Measurements from ENCODE around the gene HOXC12. TPM values are rescaled to one million over a fixed set of nuclear protein-coding genes. Genes with fewer than 3 reads are reported as not detected.
A peak's percentile ranks its signal among the peaks of the same experiment; 100 is the strongest.

Gene HOXC12
- total and polyA plus RNA-seq, 2 experiments from 2014 or later: not detected

DNA sequence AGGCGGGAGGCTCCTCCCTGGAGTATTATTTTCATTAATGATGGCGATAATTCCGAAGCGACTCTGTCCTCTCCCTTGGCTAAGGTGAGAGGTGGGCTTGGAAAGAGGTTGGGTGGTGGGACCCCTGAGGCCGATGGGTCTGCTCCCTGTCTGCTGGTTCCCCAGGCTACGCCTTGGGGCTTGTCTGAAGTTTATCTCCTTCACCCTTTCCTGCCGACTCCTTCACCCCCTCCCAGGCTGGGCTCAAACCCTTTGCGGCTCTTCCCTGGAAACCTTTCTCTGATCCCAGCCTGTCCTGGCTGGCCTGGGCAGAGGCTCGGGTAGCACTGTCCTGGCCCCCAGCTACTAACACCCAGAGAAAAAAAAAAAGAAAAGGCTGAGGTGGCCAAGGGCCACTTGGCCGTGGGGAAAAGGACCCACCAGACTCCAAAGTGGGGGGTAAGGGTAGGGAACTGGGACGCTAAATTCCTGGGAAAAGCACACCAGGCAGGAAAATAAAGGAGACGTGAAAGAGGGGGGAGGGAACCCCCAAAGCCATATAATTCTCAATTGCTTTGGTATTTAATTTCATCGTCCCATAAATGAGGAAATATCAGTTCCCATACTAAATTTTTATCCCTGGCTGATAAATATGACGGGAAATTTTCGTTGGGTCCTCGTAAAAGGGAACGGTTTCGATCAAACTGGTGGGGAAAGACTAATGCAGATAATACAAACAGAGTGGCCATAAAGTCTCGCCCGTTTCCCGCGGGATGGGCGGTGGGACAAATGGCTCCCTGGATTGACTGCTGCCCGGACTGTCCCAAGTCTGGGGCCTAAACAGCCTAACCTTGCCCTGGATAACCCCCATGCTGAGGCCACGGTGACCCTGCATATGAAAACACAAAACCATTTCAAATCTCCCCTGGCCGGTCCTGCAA, 28.2 kb downstream of the HOXC12 start:
- no peaks in the 10 kb centered on the region for H3K4me1 ChIP-seq (ENCODE audit: low read depth)
- H3K27ac ChIP-seq: no peak overlapping the region
- TF ChIP-seq, protein P1, sequence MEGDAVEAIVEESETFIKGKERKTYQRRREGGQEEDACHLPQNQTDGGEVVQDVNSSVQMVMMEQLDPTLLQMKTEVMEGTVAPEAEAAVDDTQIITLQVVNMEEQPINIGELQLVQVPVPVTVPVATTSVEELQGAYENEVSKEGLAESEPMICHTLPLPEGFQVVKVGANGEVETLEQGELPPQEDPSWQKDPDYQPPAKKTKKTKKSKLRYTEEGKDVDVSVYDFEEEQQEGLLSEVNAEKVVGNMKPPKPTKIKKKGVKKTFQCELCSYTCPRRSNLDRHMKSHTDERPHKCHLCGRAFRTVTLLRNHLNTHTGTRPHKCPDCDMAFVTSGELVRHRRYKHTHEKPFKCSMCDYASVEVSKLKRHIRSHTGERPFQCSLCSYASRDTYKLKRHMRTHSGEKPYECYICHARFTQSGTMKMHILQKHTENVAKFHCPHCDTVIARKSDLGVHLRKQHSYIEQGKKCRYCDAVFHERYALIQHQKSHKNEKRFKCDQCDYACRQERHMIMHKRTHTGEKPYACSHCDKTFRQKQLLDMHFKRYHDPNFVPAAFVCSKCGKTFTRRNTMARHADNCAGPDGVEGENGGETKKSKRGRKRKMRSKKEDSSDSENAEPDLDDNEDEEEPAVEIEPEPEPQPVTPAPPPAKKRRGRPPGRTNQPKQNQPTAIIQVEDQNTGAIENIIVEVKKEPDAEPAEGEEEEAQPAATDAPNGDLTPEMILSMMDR (IDR thresholded peaks at IDR 0.05; ENCODE audit: low read depth, low read length): no peak
- no peaks in the 10 kb centered on the region for H3K9me3 ChIP-seq (ENCODE audit: low read depth)
- H3K27me3 ChIP-seq: peaks cover 100% of the 10 kb centered on the region
- DNase-seq (ENCODE audit: low read depth in 1 of 2, low spot score in 1 of 2): no peak
- H3K36me3 ChIP-seq: no peaks in the 10 kb centered on the region
- no peak overlapping the region for H3K4me3 ChIP-seq

DNA sequence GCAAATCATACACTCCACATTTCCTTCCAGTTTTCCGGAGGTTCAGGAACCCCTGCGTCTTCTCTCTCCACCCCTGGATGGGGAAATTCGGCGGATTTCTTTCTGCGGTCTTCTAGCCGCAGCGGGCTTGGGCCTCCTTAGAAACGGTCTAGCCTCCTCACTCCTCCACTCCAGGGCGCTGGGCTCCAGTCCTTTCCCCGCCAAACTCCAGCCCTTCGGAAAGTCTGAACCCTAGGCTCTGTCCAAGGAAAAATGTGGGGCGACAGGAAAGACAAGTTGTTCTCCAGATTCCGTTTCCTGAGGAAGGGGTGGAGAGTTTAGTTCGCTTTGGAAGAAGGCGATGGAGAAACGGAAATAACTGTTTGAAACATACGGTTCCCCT, 28.9 kb downstream of the HOXC12 start:
- Histone ChIP-seq H3K36me3 (no peaks in the 10 kb centered on the region), H3K27me3 (peaks cover 100% of the 10 kb centered on the region), H3K4me1 (ENCODE audit: low read depth) (no peaks in the 10 kb centered on the region), H3K27ac (no peak overlapping the region), H3K4me3 (no peak overlapping the region), H3K9me3 (ENCODE audit: low read depth) (no peaks in the 10 kb centered on the region)
- no peak for DNase-seq (ENCODE audit: low read depth in 1 of 2, low spot score in 1 of 2)
- TF ChIP-seq, protein P1 (IDR thresholded peaks at IDR 0.05; ENCODE audit: low read depth, low read length): no peak

DNA sequence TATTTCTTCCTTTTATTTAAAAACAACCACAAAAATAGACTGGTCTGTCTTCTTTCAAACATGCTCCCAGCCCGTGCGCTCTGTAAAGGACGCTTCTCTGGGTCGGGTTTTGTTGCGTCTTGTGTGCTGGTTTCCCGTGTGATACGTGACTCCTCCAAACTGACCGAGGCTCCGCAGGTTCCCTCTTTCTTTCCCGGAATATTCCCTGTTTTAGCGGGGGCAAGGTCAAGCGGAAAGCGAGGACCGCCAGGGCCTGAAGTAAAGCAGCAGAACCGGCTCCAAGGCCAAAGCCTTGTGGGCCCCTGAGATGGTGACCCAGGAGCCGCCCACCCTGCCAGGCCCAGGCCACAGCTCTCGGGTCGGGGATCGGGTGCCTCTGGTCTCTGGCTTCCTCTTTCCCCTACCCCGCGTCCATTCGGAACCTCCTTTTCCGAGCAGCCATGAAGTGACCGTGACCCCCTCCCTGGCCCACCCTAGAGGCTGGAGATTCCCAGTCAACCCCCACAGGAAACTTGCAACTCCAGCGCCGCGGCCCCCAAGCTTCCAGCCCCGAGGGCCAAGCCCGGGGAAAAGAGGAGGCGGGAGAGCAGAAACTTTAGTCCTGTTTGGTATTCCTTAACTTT, 29.4 kb downstream of the HOXC12 start:
- H3K9me3 ChIP-seq (ENCODE audit: low read depth): no peaks in the 10 kb centered on the region
- peaks cover 100% of the 10 kb centered on the region for H3K27me3 ChIP-seq
- TF ChIP-seq, protein P1 (IDR thresholded peaks at IDR 0.05; ENCODE audit: low read depth, low read length): no peak
- DNase-seq (ENCODE audit: low read depth in 1 of 2, low spot score in 1 of 2): no peak
- H3K4me1 ChIP-seq (ENCODE audit: low read depth): no peaks in the 10 kb centered on the region
- H3K27ac ChIP-seq: no peak overlapping the region
- no peaks in the 10 kb centered on the region for H3K36me3 ChIP-seq
- no peak overlapping the region for H3K4me3 ChIP-seq

DNA sequence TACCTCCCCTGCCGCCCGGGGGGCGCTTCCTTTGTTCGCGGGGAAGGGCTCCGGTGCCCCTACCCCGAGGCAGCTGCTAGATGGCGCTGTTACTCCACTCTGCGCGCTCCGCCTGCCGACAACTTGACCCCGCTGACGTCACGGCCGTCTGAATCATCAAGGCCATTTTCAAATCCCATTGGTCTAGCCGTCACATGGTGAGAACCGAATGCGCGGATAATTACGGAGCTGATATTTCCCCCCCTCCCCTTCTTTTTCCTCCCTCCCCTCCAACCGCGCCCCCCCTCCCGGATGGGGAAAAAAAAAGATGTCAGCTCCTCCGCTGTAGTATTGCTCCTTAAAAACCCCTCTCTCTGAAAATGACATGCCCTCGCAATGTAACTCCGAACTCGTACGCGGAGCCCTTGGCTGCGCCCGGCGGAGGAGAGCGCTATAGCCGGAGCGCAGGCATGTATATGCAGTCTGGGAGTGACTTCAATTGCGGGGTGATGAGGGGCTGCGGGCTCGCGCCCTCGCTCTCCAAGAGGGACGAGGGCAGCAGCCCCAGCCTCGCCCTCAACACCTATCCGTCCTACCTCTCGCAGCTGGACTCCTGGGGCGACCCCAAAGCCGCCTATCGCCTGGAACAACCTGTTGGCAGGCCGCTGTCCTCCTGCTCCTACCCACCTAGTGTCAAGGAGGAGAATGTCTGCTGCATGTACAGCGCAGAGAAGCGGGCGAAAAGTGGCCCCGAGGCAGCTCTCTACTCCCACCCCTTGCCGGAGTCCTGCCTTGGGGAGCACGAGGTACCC, 30.4 kb downstream of the HOXC12 start, which contains the start of gene HOXC10:
HOXC10 (plus strand) TSS at position 246 of the 791 bp plus-strand sequence; CDS start at position 360, 114 bp downstream.
- Histone ChIP-seq H3K36me3 (no peaks in the 10 kb centered on the region), H3K4me3 (no peak within 1 kb of the TSS), H3K27ac (no peak within 1 kb of the TSS), H3K27me3 (peaks cover 100% of the 10 kb centered on the region), H3K9me3 (ENCODE audit: low read depth) (no peaks in the 10 kb centered on the region), H3K4me1 (ENCODE audit: low read depth) (no peaks in the 10 kb centered on the region)
- peak; percentile 80 to 88 for DNase-seq (ENCODE audit: low read depth in 1 of 2, low spot score in 1 of 2)
- TF ChIP-seq, protein P1 (IDR thresholded peaks at IDR 0.05; ENCODE audit: low read depth, low read length): peak; percentile 51

DNA sequence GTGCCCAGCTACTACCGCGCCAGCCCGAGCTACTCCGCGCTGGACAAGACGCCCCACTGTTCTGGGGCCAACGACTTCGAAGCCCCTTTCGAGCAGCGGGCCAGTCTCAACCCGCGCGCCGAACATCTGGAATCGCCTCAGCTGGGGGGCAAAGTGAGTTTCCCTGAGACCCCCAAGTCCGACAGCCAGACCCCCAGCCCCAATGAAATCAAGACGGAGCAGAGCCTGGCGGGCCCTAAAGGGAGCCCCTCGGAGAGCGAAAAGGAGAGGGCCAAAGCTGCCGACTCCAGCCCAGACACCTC, 30.9 kb downstream of the HOXC12 start:
- no peak overlapping the region for H3K4me3 ChIP-seq
- H3K27ac ChIP-seq: no peak overlapping the region
- peaks cover 100% of the 10 kb centered on the region for H3K27me3 ChIP-seq
- DNase-seq (ENCODE audit: low read depth in 1 of 2, low spot score in 1 of 2): no peak
- H3K4me1 ChIP-seq (ENCODE audit: low read depth): no peaks in the 10 kb centered on the region
- no peaks in the 10 kb centered on the region for H3K9me3 ChIP-seq (ENCODE audit: low read depth)
- H3K36me3 ChIP-seq: no peaks in the 10 kb centered on the region
- TF ChIP-seq, protein P1 (IDR thresholded peaks at IDR 0.05; ENCODE audit: low read depth, low read length): no peak

All from cardiac muscle cell (in vitro differentiated cells and primary cell).